Kidney (tissue), 14 donors: ENCODE measurements around the gene TYW5. TPM values are rescaled to one million over a fixed set of nuclear protein-coding genes. Genes with fewer than 3 reads are reported as not detected.

ENCODE experiments used
- DNase-seq, 5 donors: peaks; one replicate each; pipeline ENCODE4 v3.0.0-alpha.2; 2013 to 2020
- FAIRE-seq: peaks from 2 replicates; lab custom pipeline; 2012; peaks lifted over from hg19 to GRCh38; lab: Jason Lieb, UNC
- H3K27ac ChIP-seq, 2 donors: one replicate each; pipeline ENCODE4 v1.7.0; 2013; ENCODE audit warnings: low read depth in 2 of 2, low read length in 2 of 2, inconsistent platforms in 1 of 2
- H3K27me3 ChIP-seq: one replicate; pipeline ENCODE4 v1.7.1; 2013; ENCODE audit warnings: low read length, inconsistent platforms; ENCODE audit not compliant: control insufficient read depth, insufficient read depth
- H3K36me3 ChIP-seq, 3 donors: one replicate each; pipeline versions ENCODE4 v1.7.0 to v1.7.1; 2013; ENCODE audit warnings: low read length in 3 of 3, control low read depth in 1 of 3, inconsistent platforms in 1 of 3; ENCODE audit not compliant: insufficient read depth in 3 of 3, control insufficient read depth in 2 of 3
- H3K4me1 ChIP-seq, 3 donors: one replicate each; pipeline versions ENCODE4 v1.7.0 to v1.7.1; 2013; ENCODE audit warnings: low read length in 3 of 3, inconsistent platforms in 1 of 3, low read depth in 1 of 3; ENCODE audit not compliant: control insufficient read depth in 2 of 3, insufficient read depth in 2 of 3
- H3K4me3 ChIP-seq, 3 donors: one replicate each; pipeline versions ENCODE4 v1.7.0 to v1.8.1; 2013; ENCODE audit warnings: low read length in 3 of 3, control low read depth in 1 of 3, inconsistent platforms in 1 of 3
- H3K9ac ChIP-seq, 3 donors: one replicate each; pipeline versions ENCODE4 v1.7.0 to v1.7.1; 2013; ENCODE audit warnings: low read length in 3 of 3, control low read depth in 1 of 3, inconsistent platforms in 1 of 3
- H3K9me3 ChIP-seq, 3 donors: one replicate each; pipeline versions ENCODE4 v1.7.0 to v1.7.1; 2013; ENCODE audit warnings: low read length in 3 of 3, control low read depth in 1 of 3, inconsistent platforms in 1 of 3; ENCODE audit not compliant: control insufficient read depth in 2 of 3, insufficient read depth in 1 of 3
- CTCF ChIP-seq: IDR thresholded peaks from 3 replicates; pipeline ENCODE4 v1.5.1; 2012; ENCODE audit warnings: mild to moderate bottlenecking, moderate library complexity, borderline replicate concordance; ENCODE audit not compliant: insufficient read depth; ENCODE audit errors: extremely low read depth
- intact Hi-C: fragments of 100-400 bp; cut with DNase I; formaldehyde crosslinking; loops from one replicate; pipeline ENCODE4 v1.11.1; 2022
- polyA plus RNA-seq: library from polyadenylated mRNA; stranded (reverse); fragments of 350-450 nt; fragmentation: Illumina TruSeq; extraction: RNeasy Lipid Tissue Mini Kit (QIAGEN cat#74804); gene quantifications from one replicate; pipeline ENCODE4 v1.2.3, GENCODE V29; 2014; ENCODE audit warnings: low read depth, low replicate concordance; ENCODE audit not compliant: insufficient read depth
- total RNA-seq: library from RNA; stranded (reverse); fragmentation: NEBNext Ultra II Directional; extraction: Animal tissue kit (Norgen Biotek cat#: 25700); gene quantifications from one replicate; pipeline ENCODE4 v1.2.1, GENCODE V29; 2021
- donor health status: control.
- donor health status: control.
- donor health status: control.
- donor health status: control.
- donor health status: control.
- donor health status: DM: yes; HTN: yes; CAD: no.
- donor health status: Normal renal cell carcinoma (clear cell type).

Gene TYW5
- total and polyA plus RNA-seq, 2 donors from 2014 or later, result 6.8 to 8.0 TPM

- H3K9me3 ChIP-seq, result no peaks in the 10 kb centered on the region
- no peak overlapping the region for H3K27ac ChIP-seq
- intact Hi-C loops, result loop anchor here (10.0 kb wide), 2 partner anchors 319 to 489 kb away; partner anchors contain the start of gene SPATS2L
- H3K9ac ChIP-seq, result no peak overlapping the region
- no peaks in the 10 kb centered on the region for H3K27me3 ChIP-seq
- H3K4me1 ChIP-seq, result no peaks in the 10 kb centered on the region
- no peaks in the 10 kb centered on the region for H3K36me3 ChIP-seq
- FAIRE-seq (no peak), DNase-seq (peak in 4 of 5 donors; percentile 49 to 82 (median 53))
- H3K4me3 ChIP-seq, result no peak overlapping the region
- TF ChIP-seq CTCF, result peak; percentile 56
Observed at GRCh38 chr2:199985625-199986207, 30.4 kb upstream of the TYW5 start.

- Histone ChIP-seq H3K9me3 (no peaks in the 10 kb centered on the region), H3K27ac (no peak overlapping the region), H3K36me3 (no peaks in the 10 kb centered on the region), H3K4me1 (peaks cover 0 to 2% (median 0%) of the 10 kb centered on the region in 3 donors), H3K27me3 (no peaks in the 10 kb centered on the region), H3K9ac (no peak overlapping the region), H3K4me3 (no peak overlapping the region)
- DNase-seq, result peak in 2 of 5 donors; percentile 35 to 90
- TF ChIP-seq CTCF, result no peak
- no peak for FAIRE-seq
- intact Hi-C loops, result loop anchor here (10.0 kb wide), 2 partner anchors 320 to 490 kb away; partner anchors contain the start of gene SPATS2L
Observed at GRCh38 chr2:199984755-199985154, 29.5 kb upstream of the TYW5 start.

GRCh38 chr2:199984159-199984558 lies 28.9 kb upstream of the TYW5 start:
- DNase-seq (no peak), FAIRE-seq (no peak)
- H3K9ac ChIP-seq, result no peak overlapping the region
- intact Hi-C loops, result loop anchor here (10.0 kb wide), 2 partner anchors 321 to 491 kb away; partner anchors contain the start of gene SPATS2L
- no peak for TF ChIP-seq CTCF
- H3K4me1 ChIP-seq, result peaks cover 0 to 2% (median 0%) of the 10 kb centered on the region in 3 donors
- H3K27me3 ChIP-seq, result no peaks in the 10 kb centered on the region
- no peak overlapping the region for H3K27ac ChIP-seq
- H3K4me3 ChIP-seq, result no peak overlapping the region
- H3K36me3 ChIP-seq, result no peaks in the 10 kb centered on the region
- H3K9me3 ChIP-seq, result no peaks in the 10 kb centered on the region
